H1 (cell line): ENCODE measurements around the gene PTPRO. TPM values are rescaled to one million over a fixed set of nuclear protein-coding genes. Genes with fewer than 3 reads are reported as not detected.

Source experiments
- CTCF ChIA-PET: fragments of 300-600 bp; sonication (Branson Sonifier 250); formaldehyde crosslinking; loops from one replicate; lab custom pipeline; 2021; ENCODE audit not compliant: partially characterized antibody; lab: Charles Lee
- POLR2A ChIA-PET: fragments of 300-600 bp; sonication (Branson Sonifier 250); formaldehyde crosslinking; loops from one replicate; lab custom pipeline; 2021; ENCODE audit warnings: inconsistent platforms; ENCODE audit not compliant: partially characterized antibody; lab: Charles Lee
- DNase-seq, 2 experiments: peaks; one replicate each; pipeline versions ENCODE4 v3.0.0 to v3.0.0-alpha.2; 2010 to 2022; ENCODE audit warnings: low spot score in 2 of 2, low read depth in 1 of 2, mixed read lengths in 1 of 2
- FAIRE-seq: peaks from 2 replicates; lab custom pipeline; 2011; peaks lifted over from hg19 to GRCh38; lab: Jason Lieb, UNC
- H2AFZ ChIP-seq: 2 replicates; pipeline ENCODE4 v1.8.1; 2012; ENCODE audit warnings: low read length, inconsistent platforms
- H2AK5ac ChIP-seq: 2 replicates; pipeline ENCODE4 v1.6.1; 2013; ENCODE audit warnings: low read depth, low read length
- H2BK120ac ChIP-seq: replicated peaks from 2 replicates; pipeline ENCODE3; 2013; ENCODE audit warnings: low read depth, low read length, inconsistent platforms
- H2BK12ac ChIP-seq: 2 replicates; pipeline ENCODE4 v1.6.1; 2013; ENCODE audit warnings: low read depth, low read length
- H2BK15ac ChIP-seq: 2 replicates; pipeline ENCODE4 v1.6.1; 2013; ENCODE audit warnings: low read length
- H2BK20ac ChIP-seq: 2 replicates; pipeline ENCODE4 v1.6.1; 2013; ENCODE audit warnings: low read length
- H2BK5ac ChIP-seq: 2 replicates; pipeline ENCODE4 v1.6.1; 2013; ENCODE audit warnings: low read depth, low read length
- H3K14ac ChIP-seq: 2 replicates; pipeline ENCODE4 v1.6.1; 2013; ENCODE audit warnings: inconsistent platforms; ENCODE audit not compliant: insufficient read length
- H3K18ac ChIP-seq: 2 replicates; pipeline ENCODE4 v1.6.1; 2013; ENCODE audit warnings: low read length; ENCODE audit errors: extremely low read depth
- H3K23ac ChIP-seq: 2 replicates; pipeline ENCODE4 v1.6.1; 2013; ENCODE audit warnings: inconsistent platforms; ENCODE audit not compliant: insufficient read length
- H3K23me2 ChIP-seq: 2 replicates; pipeline ENCODE4 v1.6.1; 2013; ENCODE audit warnings: low read depth, low read length
- H3K27ac ChIP-seq: 2 replicates; pipeline ENCODE4 v1.6.1; 2011; ENCODE audit warnings: low read depth, low read length, inconsistent platforms
- H3K27me3 ChIP-seq, 4 experiments: replicated peaks in 1 of 4; 1 replicate in 1 of 4; 2 replicates in 3 of 4; pipeline versions ENCODE4 v1.6.1 to v1.8.1; 2011 to 2013; ENCODE audit warnings: low read length in 3 of 4, mild to moderate bottlenecking in 3 of 4, inconsistent platforms in 2 of 4, mixed read lengths in 2 of 4, moderate library complexity in 1 of 4; ENCODE audit not compliant: control insufficient read depth in 3 of 4, insufficient read depth in 3 of 4; ENCODE audit errors: extremely low read depth in 1 of 4
- H3K36me3 ChIP-seq, 4 experiments: 2 replicates each; pipeline versions ENCODE4 v1.6.1 to v1.8.1; 2011 to 2013; ENCODE audit warnings: mild to moderate bottlenecking in 4 of 4, low read length in 3 of 4, moderate library complexity in 2 of 4, control low read depth in 1 of 4, inconsistent platforms in 1 of 4; ENCODE audit not compliant: insufficient read depth in 4 of 4, control insufficient read depth in 2 of 4
- H3K4ac ChIP-seq: replicated peaks from 2 replicates; pipeline ENCODE3; 2013; ENCODE audit warnings: low read length, low read depth, mixed read lengths, inconsistent platforms; ENCODE audit not compliant: insufficient read length
- H3K4me1 ChIP-seq, 4 experiments: replicated peaks in 1 of 4; 1 replicate in 1 of 4; 2 replicates in 3 of 4; pipeline versions ENCODE4 v1.6.1 to v1.8.1; 2011 to 2013; ENCODE audit warnings: low read length in 3 of 4, inconsistent platforms in 2 of 4, mixed read lengths in 1 of 4; ENCODE audit not compliant: insufficient read depth in 4 of 4, control insufficient read depth in 3 of 4
- H3K4me2 ChIP-seq, 2 experiments: 2 replicates each; pipeline versions ENCODE4 v1.6.1 to v1.8.1; 2011 to 2013; ENCODE audit warnings: low read depth in 2 of 2, low read length in 2 of 2, control low read depth in 1 of 2, inconsistent platforms in 1 of 2, mild to moderate bottlenecking in 1 of 2; ENCODE audit not compliant: insufficient read depth in 1 of 2
- H3K4me3 ChIP-seq, 4 experiments: fragments of 200-600, 300-600 bp in 1 of 4; sonication (generic), shearing (Covaris generic), sonication (Bioruptor Twin) in 1 of 4; 2 replicates each; pipeline versions ENCODE4 v1.5.1 to v1.8.1; 2011 to 2016; ENCODE audit warnings: low read length in 4 of 4, low read depth in 3 of 4, control low read depth in 2 of 4, inconsistent platforms in 2 of 4, mild to moderate bottlenecking in 2 of 4, mixed read lengths in 1 of 4, moderate library complexity in 1 of 4; ENCODE audit not compliant: insufficient read depth in 2 of 4; ENCODE audit errors: extremely low read depth in 1 of 4
- H3K56ac ChIP-seq: replicated peaks from 2 replicates; pipeline ENCODE3; 2013; ENCODE audit warnings: low read depth, mild to moderate bottlenecking, mixed read lengths, low read length, inconsistent platforms; ENCODE audit not compliant: insufficient read length
- H3K79me1 ChIP-seq: 2 replicates; pipeline ENCODE4 v1.6.1; 2013; ENCODE audit warnings: low read depth, low read length, control low read depth
- H3K79me2 ChIP-seq, 2 experiments: 2 replicates each; pipeline versions ENCODE4 v1.6.1 to v1.8.1; 2012 to 2013; ENCODE audit warnings: low read length in 2 of 2, mild to moderate bottlenecking in 2 of 2, inconsistent platforms in 1 of 2; ENCODE audit not compliant: insufficient read depth in 2 of 2, control insufficient read depth in 1 of 2
- H3K9ac ChIP-seq, 4 experiments: replicated peaks in 1 of 4; 1 replicate in 1 of 4; 2 replicates in 3 of 4; pipeline versions ENCODE4 v1.6.1 to v1.8.1; 2011 to 2013; ENCODE audit warnings: low read depth in 3 of 4, low read length in 3 of 4, control low read depth in 2 of 4, mild to moderate bottlenecking in 2 of 4, moderate library complexity in 2 of 4, inconsistent platforms in 1 of 4; ENCODE audit errors: extremely low read depth in 1 of 4
- H3K9me3 ChIP-seq, 2 experiments: 2 replicates each; pipeline versions ENCODE4 v1.6.1 to v1.8.1; 2012 to 2013; ENCODE audit warnings: mild to moderate bottlenecking in 2 of 2, moderate library complexity in 2 of 2, control low read depth in 1 of 2, inconsistent platforms in 1 of 2, low read depth in 1 of 2, low read length in 1 of 2, mixed read lengths in 1 of 2; ENCODE audit not compliant: insufficient read depth in 2 of 2
- H4K20me1 ChIP-seq, 2 experiments: replicated peaks in 1 of 2; 2 replicates each; pipeline versions ENCODE3 to v1.8.1; 2011 to 2013; ENCODE audit warnings: inconsistent platforms in 2 of 2, low read length in 2 of 2, mild to moderate bottlenecking in 1 of 2; ENCODE audit not compliant: insufficient read depth in 2 of 2, control insufficient read depth in 1 of 2
- H4K5ac ChIP-seq: 2 replicates; pipeline ENCODE4 v1.6.1; 2013; ENCODE audit warnings: low read length, low read depth, mixed read lengths, inconsistent platforms; ENCODE audit not compliant: insufficient read length
- H4K8ac ChIP-seq: 2 replicates; pipeline ENCODE4 v1.8.0; 2013; ENCODE audit warnings: mild to moderate bottlenecking, moderate library complexity, low read length, inconsistent platforms; ENCODE audit not compliant: insufficient read depth; ENCODE audit errors: extremely low read depth
- H4K91ac ChIP-seq: replicated peaks from 2 replicates; pipeline ENCODE3; 2013; ENCODE audit warnings: low read length, mixed read lengths, inconsistent platforms; ENCODE audit not compliant: insufficient read length
- GABPA ChIP-seq: IDR thresholded peaks from 2 replicates; pipeline ENCODE4 v1.6.1; 2011; ENCODE audit warnings: mild to moderate bottlenecking, low read length, moderate library complexity, borderline replicate concordance; ENCODE audit not compliant: insufficient read depth
- KDM5A ChIP-seq: fragments of 200-600 bp; IDR thresholded peaks from 2 replicates; pipeline ENCODE4 v1.7.1; 2012; ENCODE audit warnings: mild to moderate bottlenecking, low read length, inconsistent platforms, mixed read lengths
- SP1 ChIP-seq: IDR thresholded peaks from 2 replicates; pipeline ENCODE4 v1.6.1; 2011; ENCODE audit warnings: low read depth, low read length
- TAF1 ChIP-seq: IDR thresholded peaks from 2 replicates; pipeline ENCODE4 v1.6.1; 2011; ENCODE audit warnings: mild to moderate bottlenecking, low read depth, low read length
- WGBS, 2 experiments: shearing (Covaris generic) in 1 of 2; methylation state at CpG; one replicate each; pipeline versions ENCODE4 v1.1.6 to v1.1.7; 2013 to 2015; ENCODE audit warnings: low lambda C conversion rate in 2 of 2, mixed read lengths in 2 of 2, inconsistent platforms in 1 of 2, low coverage in 1 of 2, missing lambda C conversion rate in 1 of 2; ENCODE audit not compliant: insufficient replicate concordance in 2 of 2, insufficient coverage in 1 of 2, insufficient read length in 1 of 2; ENCODE audit errors: extremely low coverage in 1 of 2, missing lambda C conversion rate in 1 of 2; 5-methylcytosine and 5-hydroxymethylcytosine counted together
- polyA plus RNA-seq, 7 experiments: library from polyadenylated mRNA; depleted of rRNA in 3 of 7; stranded (reverse) in 5 of 7; unstranded in 2 of 7; fragments of >200 nt in 5 of 7; fragments of 200-250 nt in 2 of 7; gene quantifications; 1 replicate in 5 of 7; 2 replicates in 1 of 7; 4 replicates in 1 of 7; pipeline versions ENCODE4 v1.2.1 to v1.2.3, GENCODE V29; 2011 to 2013; ENCODE audit warnings: missing spikeins in 2 of 7, mixed read lengths in 2 of 7
- total RNA-seq: library from RNA; stranded (reverse); fragmentation: NEBNext Ultra II Directional; extraction: Animal tissue kit (Norgen Biotek cat#: 25700); gene quantifications from 2 replicates; pipeline ENCODE4 v1.2.1, GENCODE V29; 2021

Gene PTPRO
- total and polyA plus RNA-seq, 2 of the 8 experiments (the other 6 are each of a cell fraction or from before 2014, with no cell fraction given), result 0.73 to 1.7 TPM

GRCh38 chr12:15355766-15356165 is 33.5 kb downstream of the PTPRO start:
- no peak for FAIRE-seq
- Histone ChIP-seq H4K8ac (no peak overlapping the region), H4K20me1 (no peaks in the 10 kb centered on the region), H3K23ac (no peak overlapping the region), H3K27me3 (no peaks in the 10 kb centered on the region), H3K23me2 (no peaks in the 10 kb centered on the region), H2BK120ac (no peak overlapping the region), H3K4ac (no peak overlapping the region), H3K9ac (no peak overlapping the region), H4K5ac (no peak overlapping the region), H3K56ac (no peak overlapping the region), H3K4me2 (no peak overlapping the region), H2BK15ac (no peak overlapping the region), H3K18ac (no peak overlapping the region), H3K79me2 (no peaks in the 10 kb centered on the region), H3K4me1 (no peaks in the 10 kb centered on the region), H3K14ac (no peak overlapping the region), H2AFZ (no peak overlapping the region), H3K79me1 (no peaks in the 10 kb centered on the region), H2BK12ac (no peak overlapping the region), H3K36me3 (no peaks in the 10 kb centered on the region), H3K27ac (no peak overlapping the region), H2AK5ac (no peak overlapping the region), H3K9me3 (no peaks in the 10 kb centered on the region), H3K4me3 (no peak overlapping the region), H2BK5ac (no peak overlapping the region), H4K91ac (no peak overlapping the region), H2BK20ac (no peak overlapping the region)
- WGBS, 2 experiments, result 93% methylated on average over 2 of the region's 2 CpGs; no CpG with 5 or more reads in 1 of the 2 experiments
- TF ChIP-seq GABPA (no peak), TAF1 (no peak), SP1 (no peak), KDM5A (no peak)
- no peak for DNase-seq
- POLR2A ChIA-PET, result no interaction called here
- CTCF ChIA-PET, result no interaction called here
